ENCODE results near the gene TNIK.

Gene TNIK

GRCh38 chr3:171095063-171095462 is 365.1 kb downstream of the TNIK start:
- no peak for TF ChIP-seq TAF1 (IDR thresholded peaks at IDR 0.05; ENCODE audit: borderline replicate concordance, insufficient read depth, low read length)

- TF ChIP-seq SIN3A (IDR thresholded peaks at IDR 0.05; ENCODE audit: borderline replicate concordance, insufficient read depth, low read length) = no peak
- no peak for TF ChIP-seq REST (IDR thresholded peaks at IDR 0.05; ENCODE audit: insufficient read depth in 1 of 2, low read depth in 2 of 2, low read length in 2 of 2)
- TF ChIP-seq FOXP2 (optimal IDR thresholded peaks at IDR 0.05; ENCODE audit: borderline replicate concordance, extremely low read depth, extremely low read length, insufficient read depth) = no peak
- TF ChIP-seq POLR2AphosphoS5 (IDR thresholded peaks at IDR 0.05; ENCODE audit: low read depth, low read length) = no peak
- TF ChIP-seq TAF1 (IDR thresholded peaks at IDR 0.05; ENCODE audit: borderline replicate concordance, insufficient read depth, low read length) = no peak
These were observed 365.8 kb downstream of the TNIK start for GRCh38 chr3:171094411-171094810.

- TF ChIP-seq REST (IDR thresholded peaks at IDR 0.05; ENCODE audit: insufficient read depth in 1 of 2, low read depth in 2 of 2, low read length in 2 of 2) (no peak), TAF1 (IDR thresholded peaks at IDR 0.05; ENCODE audit: borderline replicate concordance, insufficient read depth, low read length) (no peak), FOXP2 (optimal IDR thresholded peaks at IDR 0.05; ENCODE audit: borderline replicate concordance, extremely low read depth, extremely low read length, insufficient read depth) (no peak), POLR2AphosphoS5 (IDR thresholded peaks at IDR 0.05; ENCODE audit: low read depth, low read length) (no peak), SIN3A (IDR thresholded peaks at IDR 0.05; ENCODE audit: borderline replicate concordance, insufficient read depth, low read length) (no peak)
These were observed 366.7 kb downstream of the TNIK start for GRCh38 chr3:171093462-171093861.

- TF ChIP-seq REST (IDR thresholded peaks at IDR 0.05; ENCODE audit: insufficient read depth in 1 of 2, low read depth in 2 of 2, low read length in 2 of 2) = no peak
- no peak for TF ChIP-seq FOXP2 (optimal IDR thresholded peaks at IDR 0.05; ENCODE audit: borderline replicate concordance, extremely low read depth, extremely low read length, insufficient read depth)
- no peak for TF ChIP-seq POLR2AphosphoS5 (IDR thresholded peaks at IDR 0.05; ENCODE audit: low read depth, low read length)
- TF ChIP-seq SIN3A (IDR thresholded peaks at IDR 0.05; ENCODE audit: borderline replicate concordance, insufficient read depth, low read length) = no peak
- TF ChIP-seq TAF1 (IDR thresholded peaks at IDR 0.05; ENCODE audit: borderline replicate concordance, insufficient read depth, low read length) = no peak
These were observed 367.7 kb downstream of the TNIK start for GRCh38 chr3:171092467-171092911.

GRCh38 chr3:171090321-171090720 is 369.9 kb downstream of the TNIK start:
- no peak for TF ChIP-seq SIN3A (IDR thresholded peaks at IDR 0.05; ENCODE audit: borderline replicate concordance, insufficient read depth, low read length)
- TF ChIP-seq FOXP2 (optimal IDR thresholded peaks at IDR 0.05; ENCODE audit: borderline replicate concordance, extremely low read depth, extremely low read length, insufficient read depth) = no peak
- TF ChIP-seq REST (IDR thresholded peaks at IDR 0.05; ENCODE audit: insufficient read depth in 1 of 2, low read depth in 2 of 2, low read length in 2 of 2) = no peak
- TF ChIP-seq POLR2AphosphoS5 (IDR thresholded peaks at IDR 0.05; ENCODE audit: low read depth, low read length) = no peak
- TF ChIP-seq TAF1 (IDR thresholded peaks at IDR 0.05; ENCODE audit: borderline replicate concordance, insufficient read depth, low read length) = no peak

Data from PFSK-1 (cell line).